ENCODE measurements around the gene NEBL.

The NEBL gene

GRCh38 chr10:20814116-20814515 is 83.0 kb downstream of the NEBL start:
- Histone ChIP-seq H3K27ac (no peak overlapping the region), H3K27me3 (no peaks in the 10 kb centered on the region), H3K9me3 (no peaks in the 10 kb centered on the region), H3K4me3 (ENCODE audit: low read depth in 1 of 2, low read length in 1 of 2) (no peak overlapping the region), H3K36me3 (no peaks in the 10 kb centered on the region), H3K4me1 (ENCODE audit: control insufficient read depth in 1 of 2, insufficient read depth in 1 of 2, low read depth in 1 of 2, low read length in 1 of 2) (no peaks in the 10 kb centered on the region)
- TF ChIP-seq CTCF (IDR thresholded peaks at IDR 0.05) = no peak

GRCh38 chr10:20811131-20811530 is 86.0 kb downstream of the NEBL start:
- Histone ChIP-seq H3K4me3 (ENCODE audit: low read depth in 1 of 2, low read length in 1 of 2) (no peak overlapping the region), H3K27ac (no peak overlapping the region), H3K36me3 (no peaks in the 10 kb centered on the region), H3K27me3 (peaks cover 4% of the 10 kb centered on the region), H3K4me1 (ENCODE audit: control insufficient read depth in 1 of 2, insufficient read depth in 1 of 2, low read depth in 1 of 2, low read length in 1 of 2) (no peaks in the 10 kb centered on the region), H3K9me3 (no peaks in the 10 kb centered on the region)
- no peak for TF ChIP-seq CTCF (IDR thresholded peaks at IDR 0.05)

DNA sequence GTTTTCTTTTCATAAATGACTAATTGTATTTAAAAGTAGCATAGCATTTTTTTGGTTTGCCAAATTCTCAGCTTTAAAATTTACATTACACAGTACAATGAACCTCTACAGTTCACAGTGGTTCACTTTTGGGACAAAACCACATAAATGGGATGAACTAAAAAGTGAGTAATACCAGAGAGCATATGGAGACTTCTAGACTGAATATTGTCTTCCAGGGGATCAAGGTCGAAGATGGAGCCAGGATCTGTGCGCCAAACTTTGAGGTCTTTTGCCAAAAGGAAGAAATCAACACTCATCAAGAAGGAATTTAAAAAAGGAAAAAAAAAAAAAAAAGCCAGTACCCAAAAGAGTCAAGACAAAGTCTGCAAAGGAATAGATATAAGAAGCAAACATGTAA is 87.5 kb downstream of the NEBL start:
- Histone ChIP-seq H3K9me3 (no peaks in the 10 kb centered on the region), H3K36me3 (no peaks in the 10 kb centered on the region), H3K4me3 (ENCODE audit: low read depth in 1 of 2, low read length in 1 of 2) (no peak overlapping the region), H3K27me3 (peaks cover 4% of the 10 kb centered on the region), H3K27ac (no peak overlapping the region), H3K4me1 (ENCODE audit: control insufficient read depth in 1 of 2, insufficient read depth in 1 of 2, low read depth in 1 of 2, low read length in 1 of 2) (no peaks in the 10 kb centered on the region)
- no peak for TF ChIP-seq CTCF (IDR thresholded peaks at IDR 0.05)

DNA sequence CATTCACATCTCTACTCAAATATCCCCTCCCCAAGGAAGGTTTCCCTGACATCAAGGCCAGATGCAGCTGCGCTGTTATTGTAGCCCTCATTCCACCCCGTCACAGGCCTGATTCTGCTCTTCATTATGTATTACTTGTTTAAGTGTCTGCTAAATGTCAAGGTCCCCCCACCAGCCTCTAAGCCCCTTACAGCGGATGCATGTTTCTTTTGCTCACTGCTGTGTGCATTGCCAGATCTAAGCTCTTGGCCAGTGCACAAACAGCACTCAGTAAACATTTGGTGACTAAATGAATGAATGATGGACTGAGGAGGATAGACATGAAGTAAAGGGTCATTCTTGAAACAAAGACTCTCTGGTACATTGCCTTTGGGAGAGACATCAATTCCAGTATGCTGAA is 90.6 kb downstream of the NEBL start:
- Histone ChIP-seq H3K27me3 (peaks cover 4% of the 10 kb centered on the region), H3K27ac (no peak overlapping the region), H3K4me1 (ENCODE audit: control insufficient read depth in 1 of 2, insufficient read depth in 1 of 2, low read depth in 1 of 2, low read length in 1 of 2) (no peaks in the 10 kb centered on the region), H3K9me3 (no peaks in the 10 kb centered on the region), H3K4me3 (ENCODE audit: low read depth in 1 of 2, low read length in 1 of 2) (no peak overlapping the region), H3K36me3 (no peaks in the 10 kb centered on the region)
- TF ChIP-seq CTCF (IDR thresholded peaks at IDR 0.05) = no peak

DNA sequence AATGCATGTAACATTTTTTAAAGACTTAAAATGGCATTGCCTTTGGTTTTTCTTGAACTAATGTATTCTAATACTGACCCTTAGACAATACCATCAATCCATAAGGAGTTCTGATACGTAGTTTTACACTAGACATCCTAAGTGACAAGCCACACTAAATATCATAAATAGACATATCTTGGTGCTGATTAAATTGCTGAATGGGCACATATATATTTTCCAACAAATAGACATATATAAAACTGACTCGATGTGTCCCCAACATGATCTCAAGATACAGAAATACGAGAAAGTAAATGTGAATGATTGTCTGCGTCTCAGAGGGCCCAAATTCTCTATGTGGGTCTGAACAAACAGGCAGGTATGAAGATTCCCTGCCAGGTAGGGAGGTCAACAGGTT is 99.8 kb downstream of the NEBL start:
- Histone ChIP-seq H3K27me3 (no peaks in the 10 kb centered on the region), H3K9me3 (no peaks in the 10 kb centered on the region), H3K36me3 (no peaks in the 10 kb centered on the region), H3K4me3 (ENCODE audit: low read depth in 1 of 2, low read length in 1 of 2) (no peak overlapping the region), H3K27ac (no peak overlapping the region), H3K4me1 (ENCODE audit: control insufficient read depth in 1 of 2, insufficient read depth in 1 of 2, low read depth in 1 of 2, low read length in 1 of 2) (no peaks in the 10 kb centered on the region)
- no peak for TF ChIP-seq CTCF (IDR thresholded peaks at IDR 0.05)

DNA sequence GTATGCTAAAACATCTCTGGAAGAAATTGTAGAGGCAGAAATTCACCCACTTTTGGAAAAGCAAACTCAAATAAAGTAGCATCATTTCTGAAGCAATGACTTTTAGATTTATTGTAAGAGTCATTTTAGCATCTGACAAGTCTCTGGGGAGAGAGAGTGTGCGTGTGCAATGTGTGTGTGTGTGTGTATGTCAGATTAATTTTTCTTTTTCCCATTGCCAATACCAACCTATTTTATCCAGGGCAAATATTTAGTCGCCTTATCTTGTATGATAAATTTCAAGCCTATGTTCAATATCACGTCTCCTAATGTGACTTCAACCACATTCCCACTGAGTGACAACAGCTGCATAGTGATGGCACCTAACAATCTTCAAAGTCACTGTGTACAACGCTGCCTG is 101.7 kb downstream of the NEBL start:
- Histone ChIP-seq H3K27ac (no peak overlapping the region), H3K36me3 (no peaks in the 10 kb centered on the region)
- no peak for TF ChIP-seq CTCF (IDR thresholded peaks at IDR 0.05)

More for the DNA sequence above, 101.7 kb downstream of the NEBL start:
- Histone ChIP-seq H3K4me1 (ENCODE audit: control insufficient read depth in 1 of 2, insufficient read depth in 1 of 2, low read depth in 1 of 2, low read length in 1 of 2) (no peaks in the 10 kb centered on the region), H3K9me3 (no peaks in the 10 kb centered on the region), H3K27me3 (no peaks in the 10 kb centered on the region), H3K4me3 (ENCODE audit: low read depth in 1 of 2, low read length in 1 of 2) (no peak overlapping the region)
